HL-60 (cell line): ENCODE data around the gene FAM53B.
A peak's percentile ranks its signal among the peaks of the same experiment; 100 is the strongest.

Experiments
- CTCF ChIP-seq: IDR thresholded peaks from one replicate; pipeline ENCODE4 v1.5.1; 2011; ENCODE audit warnings: low read length, control low read depth, inconsistent platforms; ENCODE audit not compliant: insufficient read depth
- GABPA ChIP-seq: IDR thresholded peaks from 2 replicates; pipeline ENCODE4 v1.6.1; 2012; ENCODE audit warnings: low read depth
- POLR2AphosphoS5 ChIP-seq: IDR thresholded peaks from 2 replicates; pipeline ENCODE4 v1.6.1; 2012; ENCODE audit warnings: low read depth
- REST ChIP-seq: IDR thresholded peaks from 2 replicates; pipeline ENCODE4 v1.6.1; 2012; ENCODE audit warnings: low read depth; ENCODE audit not compliant: insufficient replicate concordance
- SPI1 ChIP-seq: IDR thresholded peaks from 2 replicates; pipeline ENCODE4 v1.6.1; 2012; ENCODE audit warnings: low read depth, mild to moderate bottlenecking, borderline replicate concordance

- TF ChIP-seq CTCF (peak; percentile 48), POLR2AphosphoS5 (no peak), REST (no peak), GABPA (no peak), SPI1 (no peak)
These were observed 2.8 kb downstream of the FAM53B start for GRCh38 chr10:124741281-124741921.
